ENCODE data around the gene SLC39A7. TPM values are rescaled to one million over a fixed set of nuclear protein-coding genes. Genes with fewer than 3 reads are reported as not detected.

Gene SLC39A7
- total and polyA plus RNA-seq, 4 experiments from 2014 or later = 22.9 to 40.9 (median 32.0) TPM

- no peak overlapping the region for H3K27ac Mint-ChIP-seq
- CTCF ChIA-PET (ENCODE audit: partially characterized antibody) = no interaction called here
- POLR2A ChIA-PET (ENCODE audit: partially characterized antibody) = no interaction called here
- Histone ChIP-seq H3K27ac (ENCODE audit: low read depth, low read length) (no peak overlapping the region), H3K4me3 (ENCODE audit: low read length in 2 of 2) (no peak overlapping the region), H3K36me3 (ENCODE audit: insufficient read depth, low read length) (no peaks in the 10 kb centered on the region), H3K9me3 (ENCODE audit: control insufficient read depth in 1 of 2, low read length in 2 of 2) (no peaks in the 10 kb centered on the region), H3K27me3 (ENCODE audit: insufficient read depth, low read length) (no peaks in the 10 kb centered on the region), H3K4me1 (ENCODE audit: insufficient read depth, low read length) (no peaks in the 10 kb centered on the region)
- H3K27me3 Mint-ChIP-seq = peaks cover 0 to 6% of the 10 kb centered on the region in 2 donors
- no peaks in the 10 kb centered on the region for H3K4me1 Mint-ChIP-seq
- no peaks in the 10 kb centered on the region for H3K9me3 Mint-ChIP-seq
- H3K36me3 Mint-ChIP-seq = no peaks in the 10 kb centered on the region
- intact Hi-C loops (cut with micrococcal nuclease) = no loop called here
- H3K4me3 Mint-ChIP-seq = no peak overlapping the region
- no peak for DNase-seq
These were observed 30.3 kb upstream of the SLC39A7 start for GRCh38 chr6:33170176-33171015.

DNA sequence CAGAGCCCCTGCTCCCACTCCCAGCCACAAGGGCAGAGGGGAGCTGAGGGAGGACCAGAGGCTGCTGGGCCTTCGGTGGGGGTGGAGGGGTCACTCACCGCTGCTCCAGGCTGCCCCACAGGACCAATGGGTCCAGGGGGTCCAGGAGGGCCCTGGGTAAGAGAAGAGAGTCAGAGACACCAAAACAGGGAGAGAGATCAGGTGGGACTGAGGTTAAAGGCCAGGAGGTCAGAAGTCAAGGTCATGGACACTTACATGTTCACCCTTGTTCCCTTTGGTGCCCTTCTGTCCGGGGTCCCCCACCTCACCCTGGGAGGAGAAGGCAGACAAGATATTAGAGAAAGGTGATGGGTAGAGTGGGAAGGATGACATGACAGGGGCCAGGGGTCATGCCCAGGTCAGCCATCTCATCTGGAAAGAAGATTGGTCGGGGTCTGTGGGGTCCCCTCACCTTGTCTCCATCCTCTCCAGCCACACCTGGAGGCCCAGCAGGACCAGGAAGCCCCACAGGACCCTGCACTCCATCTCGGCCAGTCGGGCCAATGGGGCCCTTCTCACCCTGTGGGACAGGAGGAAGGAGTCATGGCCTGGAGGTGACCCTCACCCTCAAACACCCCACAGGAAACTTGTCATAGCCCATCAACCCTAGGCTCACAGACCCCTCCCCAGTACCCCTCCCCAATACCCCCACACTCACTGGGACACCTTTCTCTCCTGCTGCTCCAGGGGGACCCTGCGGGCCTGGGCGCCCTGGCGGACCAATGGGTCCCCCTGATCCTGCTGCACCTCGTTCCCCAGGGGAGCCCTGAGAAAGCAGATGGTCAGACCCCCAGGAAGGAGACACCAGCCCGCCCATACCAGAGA, 29.4 kb upstream of the SLC39A7 start:
- intact Hi-C loops (cut with micrococcal nuclease) = no loop called here
- Mint-ChIP-seq H3K36me3 (no peaks in the 10 kb centered on the region), H3K4me3 (no peak overlapping the region), H3K9me3 (no peaks in the 10 kb centered on the region), H3K27ac (no peak overlapping the region), H3K4me1 (no peaks in the 10 kb centered on the region), H3K27me3 (peaks cover 0 to 6% of the 10 kb centered on the region in 2 donors)
- H3K4me3 ChIP-seq (ENCODE audit: low read length in 2 of 2) = no peak overlapping the region
- H3K36me3 ChIP-seq (ENCODE audit: insufficient read depth, low read length) = no peaks in the 10 kb centered on the region
- no peaks in the 10 kb centered on the region for H3K27me3 ChIP-seq (ENCODE audit: insufficient read depth, low read length)
- ChIA-PET POLR2A (ENCODE audit: partially characterized antibody) (no interaction called here), CTCF (ENCODE audit: partially characterized antibody) (interaction anchor here (1.2 kb wide), 1 partner anchor 11 kb away, joined by 3 read pairs; no protein-coding TSS in a partner anchor)
- H3K9me3 ChIP-seq (ENCODE audit: control insufficient read depth in 1 of 2, low read length in 2 of 2) = no peaks in the 10 kb centered on the region
- H3K27ac ChIP-seq (ENCODE audit: low read depth, low read length) = no peak overlapping the region
- H3K4me1 ChIP-seq (ENCODE audit: insufficient read depth, low read length) = no peaks in the 10 kb centered on the region
- no peak for DNase-seq

GRCh38 chr6:33171880-33172687, 28.6 kb upstream of the SLC39A7 start:
- Histone ChIP-seq H3K4me3 (ENCODE audit: low read length in 2 of 2) (no peak overlapping the region), H3K27me3 (ENCODE audit: insufficient read depth, low read length) (no peaks in the 10 kb centered on the region), H3K27ac (ENCODE audit: low read depth, low read length) (no peak overlapping the region), H3K4me1 (ENCODE audit: insufficient read depth, low read length) (no peaks in the 10 kb centered on the region), H3K9me3 (ENCODE audit: control insufficient read depth in 1 of 2, low read length in 2 of 2) (no peaks in the 10 kb centered on the region), H3K36me3 (ENCODE audit: insufficient read depth, low read length) (no peaks in the 10 kb centered on the region)
- no peaks in the 10 kb centered on the region for H3K36me3 Mint-ChIP-seq
- intact Hi-C loops (cut with micrococcal nuclease) = no loop called here
- H3K9me3 Mint-ChIP-seq = no peaks in the 10 kb centered on the region
- H3K4me1 Mint-ChIP-seq = no peaks in the 10 kb centered on the region
- CTCF ChIA-PET (ENCODE audit: partially characterized antibody) = interaction anchor here (1.2 to 2.0 kb wide), 2 partner anchors 11 to 77 kb away, joined by 3 to 8 read pairs; no protein-coding TSS in a partner anchor
- no peak for DNase-seq
- no peak overlapping the region for H3K27ac Mint-ChIP-seq
- POLR2A ChIA-PET (ENCODE audit: partially characterized antibody) = no interaction called here
- H3K27me3 Mint-ChIP-seq = peaks cover 0 to 6% of the 10 kb centered on the region in 2 donors
- no peak overlapping the region for H3K4me3 Mint-ChIP-seq

DNA sequence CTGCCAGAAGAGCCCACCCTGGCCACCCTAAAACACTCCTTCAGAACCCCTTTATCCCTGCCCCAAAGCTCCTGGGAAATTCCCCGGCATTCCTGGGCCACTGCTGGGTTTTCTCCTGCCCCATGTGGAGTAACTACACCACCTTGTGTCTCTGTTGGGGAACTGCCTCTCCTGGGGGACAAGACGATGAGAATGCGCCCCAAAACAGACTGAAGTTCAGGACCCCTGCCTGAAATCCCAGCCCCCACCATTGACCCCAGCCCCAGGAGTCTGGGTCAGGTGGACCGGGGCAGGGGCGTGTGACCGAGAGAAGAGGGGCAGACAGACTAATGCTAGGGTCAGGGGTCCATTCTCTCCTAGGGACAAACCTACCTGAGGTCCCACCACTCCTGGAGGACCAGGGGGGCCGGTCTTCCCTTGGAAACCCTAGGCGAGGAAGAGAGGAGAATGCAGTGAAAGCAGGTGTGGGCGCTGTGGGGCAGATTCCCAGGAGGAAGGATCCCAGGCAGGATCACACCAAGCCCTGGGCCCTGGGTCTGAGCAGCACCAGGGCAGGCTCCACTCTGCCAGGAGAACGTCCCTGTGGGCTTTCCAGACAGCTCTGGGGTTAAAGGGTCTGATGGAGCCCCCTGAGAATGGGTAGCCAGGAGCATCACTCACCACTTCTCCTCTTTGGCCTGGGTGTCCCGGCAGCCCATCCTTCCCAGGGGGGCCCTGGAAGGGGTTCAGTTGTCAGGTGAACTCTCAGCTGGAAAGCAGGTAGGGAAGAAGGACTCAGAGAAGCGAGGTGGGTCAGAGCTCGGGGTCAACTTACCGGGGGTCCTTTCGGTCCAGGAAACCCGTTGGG, 27.8 kb upstream of the SLC39A7 start:
- H3K27me3 ChIP-seq (ENCODE audit: insufficient read depth, low read length) = no peaks in the 10 kb centered on the region
- no peak overlapping the region for H3K4me3 Mint-ChIP-seq
- CTCF ChIA-PET (ENCODE audit: partially characterized antibody) = interaction anchor here (1.2 to 2.0 kb wide), 2 partner anchors 10 to 76 kb away, joined by 3 to 8 read pairs; no protein-coding TSS in a partner anchor
- H3K4me1 Mint-ChIP-seq = no peaks in the 10 kb centered on the region
- H3K9me3 Mint-ChIP-seq = peaks cover 0 to 2% (median 0%) of the 10 kb centered on the region in 8 donors
- H3K27ac ChIP-seq (ENCODE audit: low read depth, low read length) = no peak overlapping the region
- H3K27ac Mint-ChIP-seq = no peak overlapping the region
- POLR2A ChIA-PET (ENCODE audit: partially characterized antibody) = interaction anchor here (1.0 kb wide), 1 partner anchor 201 kb away, joined by 4 read pairs; no protein-coding TSS in a partner anchor
- H3K9me3 ChIP-seq (ENCODE audit: control insufficient read depth in 1 of 2, low read length in 2 of 2) = no peaks in the 10 kb centered on the region
- no peak for DNase-seq
- intact Hi-C loops (cut with micrococcal nuclease) = no loop called here
- H3K4me1 ChIP-seq (ENCODE audit: insufficient read depth, low read length) = no peaks in the 10 kb centered on the region
- H3K4me3 ChIP-seq (ENCODE audit: low read length in 2 of 2) = no peak overlapping the region
- H3K36me3 ChIP-seq (ENCODE audit: insufficient read depth, low read length) = no peaks in the 10 kb centered on the region
- H3K27me3 Mint-ChIP-seq = peaks cover 0 to 6% of the 10 kb centered on the region in 2 donors
- no peaks in the 10 kb centered on the region for H3K36me3 Mint-ChIP-seq

DNA sequence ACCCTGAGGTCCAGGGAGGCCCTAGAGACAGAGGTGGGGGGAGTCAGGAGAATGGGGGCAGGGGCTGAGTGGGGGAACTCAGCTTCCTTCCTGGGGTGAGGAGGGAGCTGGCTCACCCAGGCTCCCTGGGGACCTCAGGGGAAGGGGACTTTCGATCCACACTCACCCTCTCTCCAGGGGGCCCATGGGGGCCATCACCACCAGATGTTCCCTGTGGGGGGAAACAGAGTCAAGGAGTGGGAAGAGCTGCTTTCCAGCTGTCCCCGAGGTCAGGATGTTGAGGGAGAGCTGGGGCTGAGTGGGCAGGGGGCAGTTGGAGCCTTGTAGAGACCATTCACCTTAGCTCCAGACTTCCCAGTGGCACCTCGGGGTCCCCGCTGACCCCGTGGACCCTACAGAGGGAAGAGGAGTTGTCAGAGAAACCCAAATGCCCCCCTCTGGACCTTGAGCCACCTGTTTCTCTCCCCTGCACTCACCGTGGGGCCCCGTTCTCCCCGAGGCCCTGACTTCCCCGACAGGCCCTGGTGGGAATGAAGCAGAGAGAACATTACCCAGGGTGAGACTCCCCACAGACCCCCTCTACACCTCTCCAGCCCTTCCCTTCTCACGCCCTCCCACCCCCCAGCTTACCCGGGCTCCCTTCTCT, 27.0 kb upstream of the SLC39A7 start:
- Histone ChIP-seq H3K27me3 (ENCODE audit: insufficient read depth, low read length) (no peaks in the 10 kb centered on the region), H3K9me3 (ENCODE audit: control insufficient read depth in 1 of 2, low read length in 2 of 2) (no peaks in the 10 kb centered on the region), H3K27ac (ENCODE audit: low read depth, low read length) (no peak overlapping the region), H3K36me3 (ENCODE audit: insufficient read depth, low read length) (no peaks in the 10 kb centered on the region), H3K4me3 (ENCODE audit: low read length in 2 of 2) (no peak overlapping the region), H3K4me1 (ENCODE audit: insufficient read depth, low read length) (no peaks in the 10 kb centered on the region)
- ChIA-PET POLR2A (ENCODE audit: partially characterized antibody) (interaction anchor here (1.0 kb wide), 1 partner anchor 202 kb away, joined by 4 read pairs; no protein-coding TSS in a partner anchor), CTCF (ENCODE audit: partially characterized antibody) (interaction anchor here (2.0 kb wide), 1 partner anchor 75 kb away, joined by 8 read pairs; no protein-coding TSS in a partner anchor)
- H3K9me3 Mint-ChIP-seq = peaks cover 0 to 2% (median 0%) of the 10 kb centered on the region in 8 donors
- H3K27ac Mint-ChIP-seq = no peak overlapping the region
- H3K36me3 Mint-ChIP-seq = no peaks in the 10 kb centered on the region
- H3K4me1 Mint-ChIP-seq = no peaks in the 10 kb centered on the region
- peaks cover 0 to 6% of the 10 kb centered on the region in 2 donors for H3K27me3 Mint-ChIP-seq
- H3K4me3 Mint-ChIP-seq = no peak overlapping the region
- no peak for DNase-seq
- intact Hi-C loops (cut with micrococcal nuclease) = no loop called here

GRCh38 chr6:33174784-33175183, 25.9 kb upstream of the SLC39A7 start:
- intact Hi-C loops (cut with micrococcal nuclease) = no loop called here
- H3K4me1 Mint-ChIP-seq = no peaks in the 10 kb centered on the region
- H3K36me3 Mint-ChIP-seq = no peaks in the 10 kb centered on the region
- H3K9me3 Mint-ChIP-seq = peaks cover 0 to 2% (median 0%) of the 10 kb centered on the region in 8 donors
- no peak overlapping the region for H3K4me3 ChIP-seq (ENCODE audit: low read length in 2 of 2)
- H3K27ac Mint-ChIP-seq = no peak overlapping the region
- H3K4me3 Mint-ChIP-seq = no peak overlapping the region
- peaks cover 0 to 6% of the 10 kb centered on the region in 2 donors for H3K27me3 Mint-ChIP-seq
- H3K36me3 ChIP-seq (ENCODE audit: insufficient read depth, low read length) = no peaks in the 10 kb centered on the region
- CTCF ChIA-PET (ENCODE audit: partially characterized antibody) = no interaction called here
- no peak for DNase-seq
- H3K9me3 ChIP-seq (ENCODE audit: control insufficient read depth in 1 of 2, low read length in 2 of 2) = no peaks in the 10 kb centered on the region
- no peaks in the 10 kb centered on the region for H3K4me1 ChIP-seq (ENCODE audit: insufficient read depth, low read length)
- H3K27me3 ChIP-seq (ENCODE audit: insufficient read depth, low read length) = no peaks in the 10 kb centered on the region
- H3K27ac ChIP-seq (ENCODE audit: low read depth, low read length) = no peak overlapping the region
- POLR2A ChIA-PET (ENCODE audit: partially characterized antibody) = no interaction called here
